ENCODE data around the gene TSC22D4.

TSC22D4 gene

GRCh38 chr7:100428199-100428966 lies 50.6 kb downstream of the TSC22D4 start, which contains the start of gene ZCWPW1:
Gene ZCWPW1 (minus strand): TSS chr7:100428703. CDS start chr7:100420649, 8,054 bp downstream.
- peak within 1 kb of the TSS; percentile 99 for H3K4me3 ChIP-seq (ENCODE audit: low read depth, low read length)
- TF ChIP-seq CTCF (IDR thresholded peaks at IDR 0.05; ENCODE audit: borderline replicate concordance, insufficient read depth, low read depth, low read length): no peak

- no peak for TF ChIP-seq CTCF (IDR thresholded peaks at IDR 0.05; ENCODE audit: borderline replicate concordance, insufficient read depth, low read depth, low read length)
- peak overlapping the region; percentile 99 for H3K4me3 ChIP-seq (ENCODE audit: low read depth, low read length)
These were observed 51.2 kb downstream of the TSC22D4 start for GRCh38 chr7:100427762-100428198.

GRCh38 chr7:100426516-100426915 lies 52.5 kb downstream of the TSC22D4 start:
- TF ChIP-seq CTCF (IDR thresholded peaks at IDR 0.05; ENCODE audit: borderline replicate concordance, insufficient read depth, low read depth, low read length): no peak

GRCh38 chr7:100425347-100425746 lies 53.7 kb downstream of the TSC22D4 start:
- no peak overlapping the region for H3K4me3 ChIP-seq (ENCODE audit: low read depth, low read length)
- no peak for TF ChIP-seq CTCF (IDR thresholded peaks at IDR 0.05; ENCODE audit: borderline replicate concordance, insufficient read depth, low read depth, low read length)

More at GRCh38 chr7:100426516-100426915, 52.5 kb downstream of the TSC22D4 start:
- H3K4me3 ChIP-seq (ENCODE audit: low read depth, low read length): no peak overlapping the region

GRCh38 chr7:100423315-100423714 lies 55.7 kb downstream of the TSC22D4 start:
- H3K4me3 ChIP-seq (ENCODE audit: low read depth, low read length): no peak overlapping the region
- no peak for TF ChIP-seq CTCF (IDR thresholded peaks at IDR 0.05; ENCODE audit: borderline replicate concordance, insufficient read depth, low read depth, low read length)

GRCh38 chr7:100419660-100420226 lies 59.3 kb downstream of the TSC22D4 start:
- no peak overlapping the region for H3K4me3 ChIP-seq (ENCODE audit: low read depth, low read length)
- TF ChIP-seq CTCF (IDR thresholded peaks at IDR 0.05; ENCODE audit: borderline replicate concordance, insufficient read depth, low read depth, low read length): no peak
